GM12878 (cell line): ENCODE measurements around the gene IFT122. TPM values are rescaled to one million over a fixed set of nuclear protein-coding genes. Genes with fewer than 3 reads are reported as not detected.

ENCODE experiments used
- ATAC-seq: fragments of 200-7000 bp; cut with Tn5 transposase; 3 replicates; pipeline ENCODE4 v1.9.1; 2020; ENCODE audit warnings: mild to moderate bottlenecking, moderate library complexity
- BruUV-seq: library from RNA; stranded (reverse); fragments of 400-500 nt; replicated peaks from 2 replicates; lab custom pipeline; 2021; lab: Mats Ljungman, UMichigan
- CTCF ChIA-PET: fragments of 300-600 bp; sonication (Branson Sonifier 250); formaldehyde crosslinking; extraction: SDS; loops from one replicate; lab custom pipeline; 2021; ENCODE audit warnings: inconsistent platforms; lab: Yijun Ruan, JAX
- POLR2A ChIA-PET: fragments of 350-600 bp; formaldehyde crosslinking; extraction: SDS; loops from one replicate; lab custom pipeline; 2021; ENCODE audit warnings: inconsistent platforms; lab: Charles Lee
- RAD21 ChIA-PET: fragments of 300-600 bp; sonication (Branson Sonifier 250); formaldehyde crosslinking; loops from one replicate; lab custom pipeline; 2023; ENCODE audit warnings: antibody characterized with exemption; ENCODE audit not compliant: unreplicated experiment; lab: Charles Lee
- SMC1A ChIA-PET: fragments of 300-600 bp; sonication (Branson Sonifier 250); formaldehyde crosslinking; loops from one replicate; lab custom pipeline; 2023; ENCODE audit not compliant: unreplicated experiment, uncharacterized antibody; lab: Charles Lee
- DNase-seq: peaks from one replicate; pipeline ENCODE4 v3.0.0-alpha.2; 2011; ENCODE audit warnings: low read depth, low spot score
- FAIRE-seq: peaks from 3 replicates; lab custom pipeline; 2011; peaks lifted over from hg19 to GRCh38; lab: Jason Lieb, UNC
- H2AFZ ChIP-seq: 2 replicates; pipeline ENCODE4 v1.6.0; 2011; ENCODE audit warnings: low read depth, low read length, control low read depth; ENCODE audit not compliant: control insufficient read depth
- H3K27ac ChIP-seq: 2 replicates; pipeline ENCODE4 v1.5.1; 2011; ENCODE audit warnings: control low read depth; ENCODE audit not compliant: control insufficient read depth, insufficient read depth
- H3K27me3 ChIP-seq, 2 experiments: replicated peaks in 1 of 2; 2 replicates each; pipeline versions ENCODE4 v1.6.0 to v1.6.1; 2011; ENCODE audit warnings: low read length in 1 of 2; ENCODE audit not compliant: control insufficient read depth in 2 of 2, insufficient read depth in 2 of 2
- H3K36me3 ChIP-seq, 2 experiments: 2 replicates each; pipeline ENCODE4 v1.5.1; 2011; ENCODE audit warnings: low read length in 1 of 2; ENCODE audit not compliant: control insufficient read depth in 2 of 2, insufficient read depth in 2 of 2
- H3K4me1 ChIP-seq: 2 replicates; pipeline ENCODE4 v1.6.1; 2011; ENCODE audit warnings: mild to moderate bottlenecking, low read length, moderate library complexity, mixed read lengths; ENCODE audit not compliant: control insufficient read depth, insufficient read depth
- H3K4me2 ChIP-seq: 2 replicates; pipeline ENCODE4 v1.6.0; 2011; ENCODE audit warnings: control low read depth; ENCODE audit not compliant: control insufficient read depth, insufficient read depth
- H3K4me3 ChIP-seq: fragments of 200-600 bp; sonication (generic); 2 replicates; pipeline ENCODE4 v1.5.1; 2016
- H3K79me2 ChIP-seq: 2 replicates; pipeline ENCODE4 v1.6.0; 2011; ENCODE audit warnings: low read length; ENCODE audit not compliant: control insufficient read depth, insufficient read depth
- H3K9ac ChIP-seq: 2 replicates; pipeline ENCODE4 v1.8.0; 2011; ENCODE audit warnings: low read length, control low read depth, mixed read lengths; ENCODE audit not compliant: control insufficient read depth, insufficient read depth
- H3K9me3 ChIP-seq: replicated peaks from 3 replicates; pipeline ENCODE4 v1.5.1; 2011; ENCODE audit warnings: mild to moderate bottlenecking, low read length; ENCODE audit not compliant: control insufficient read depth, insufficient read depth
- H4K20me1 ChIP-seq: 2 replicates; pipeline ENCODE4 v1.6.0; 2011; ENCODE audit not compliant: control insufficient read depth, insufficient read depth
- ASH2L ChIP-seq: fragments of 300-600, 200-600 bp; sonication (generic); IDR thresholded peaks from 2 replicates; pipeline ENCODE4 v1.6.1; 2017; ENCODE audit warnings: low read depth, mild to moderate bottlenecking, borderline replicate concordance
- BHLHE40 ChIP-seq, 2 experiments: fragments of 450-650 bp in 1 of 2; IDR thresholded peaks; 2 replicates each; pipeline ENCODE4 v1.6.1; 2011 to 2017; ENCODE audit warnings: low read depth in 2 of 2, borderline replicate concordance in 1 of 2, improper control_type of control experiment in 1 of 2, low read length in 1 of 2, mild to moderate bottlenecking in 1 of 2
- DPF2 ChIP-seq: fragments of 450-650 bp; IDR thresholded peaks from 2 replicates; pipeline ENCODE4 v1.6.1; 2017; ENCODE audit warnings: mild to moderate bottlenecking
- FOXM1 ChIP-seq: IDR thresholded peaks from 2 replicates; pipeline ENCODE4 v1.6.1; 2012; ENCODE audit warnings: low read depth, mild to moderate bottlenecking, inconsistent platforms, low read length, moderate library complexity
- HDAC2 ChIP-seq: fragments of 200-600 bp; sonication (generic); IDR thresholded peaks from 2 replicates; pipeline ENCODE4 v1.6.1; 2017
- KAT2A ChIP-seq: conservative IDR thresholded peaks from 2 replicates; pipeline ENCODE4 v1.6.1; 2011; ENCODE audit warnings: low read depth, low read length; ENCODE audit not compliant: control insufficient read depth
- MEF2B ChIP-seq: fragments of 450-650 bp; IDR thresholded peaks from 2 replicates; pipeline ENCODE4 v1.6.1; 2018; ENCODE audit warnings: mild to moderate bottlenecking, moderate library complexity; ENCODE audit not compliant: partially characterized antibody, poor library complexity, severe bottlenecking
- NFYA ChIP-seq: IDR thresholded peaks from 2 replicates; pipeline ENCODE4 v1.6.1; 2011; ENCODE audit warnings: low read depth, mild to moderate bottlenecking, low read length, improper control_type of control experiment, borderline replicate concordance
- POU2F2 ChIP-seq: IDR thresholded peaks from 3 replicates; pipeline ENCODE4 v1.6.1; 2011; ENCODE audit warnings: low read depth, mild to moderate bottlenecking, low read length, borderline replicate concordance
- RAD21 ChIP-seq: IDR thresholded peaks from 2 replicates; pipeline ENCODE4 v1.6.1; 2011; ENCODE audit warnings: mild to moderate bottlenecking, low read depth, low read length, moderate library complexity; ENCODE audit not compliant: insufficient read depth
- SMC3 ChIP-seq: IDR thresholded peaks from 2 replicates; pipeline ENCODE4 v1.6.1; 2011; ENCODE audit warnings: low read length, improper control_type of control experiment, borderline replicate concordance
- SUPT20H ChIP-seq: IDR thresholded peaks from 2 replicates; pipeline ENCODE4 v1.6.1; 2011; ENCODE audit warnings: low read depth, mild to moderate bottlenecking, low read length, moderate library complexity, borderline replicate concordance; ENCODE audit not compliant: control insufficient read depth
- TBL1XR1 ChIP-seq: IDR thresholded peaks from 2 replicates; pipeline ENCODE4 v1.6.1; 2012; ENCODE audit warnings: low read depth, low read length, improper control_type of control experiment
- ZBED1 ChIP-seq: IDR thresholded peaks from 2 replicates; pipeline ENCODE4 v1.6.1; 2016; ENCODE audit warnings: borderline replicate concordance
- ZBTB33 ChIP-seq: fragments of 450-650 bp; IDR thresholded peaks from 2 replicates; pipeline ENCODE4 v1.6.1; 2017; ENCODE audit warnings: mild to moderate bottlenecking
- ZNF384 ChIP-seq: IDR thresholded peaks from 2 replicates; pipeline ENCODE4 v1.6.1; 2012; ENCODE audit warnings: low read depth, mild to moderate bottlenecking, low read length, improper control_type of control experiment, borderline replicate concordance
- ZNF622 ChIP-seq: fragments of 450-650 bp; IDR thresholded peaks from 2 replicates; pipeline ENCODE4 v1.6.1; 2017; ENCODE audit warnings: mild to moderate bottlenecking, inconsistent platforms
- WGBS: methylation state at CpG from one replicate; pipeline ENCODE4 v1.1.6; 2016; ENCODE audit warnings: low lambda C conversion rate; ENCODE audit not compliant: insufficient replicate concordance, insufficient coverage; ENCODE audit errors: missing lambda C conversion rate; 5-methylcytosine and 5-hydroxymethylcytosine counted together
- in situ Hi-C: fragments of 300-500 bp; cut with MboI; formaldehyde crosslinking; loops from 9 replicates; pipeline ENCODE4 v1.14.3; 2018; ENCODE audit warnings: mixed read lengths
- intact Hi-C: fragments of 100-400 bp; cut with micrococcal nuclease; formaldehyde crosslinking; loops from one replicate; pipeline ENCODE4 v1.14.2; 2022; ENCODE audit not compliant: unreplicated experiment
- polyA plus RNA-seq, 11 experiments: library from polyadenylated mRNA; depleted of rRNA in 4 of 11; unstranded in 6 of 11; stranded (reverse) in 5 of 11; fragments of >200 nt; fragmentation: Nextera tagmentation in 4 of 11; fragmentation: Illumina TruSeq in 1 of 11; extraction: Ambion mirVana in 4 of 11; extraction: Trizol in 1 of 11; gene quantifications; 1 replicate in 1 of 11; 2 replicates in 10 of 11; pipeline versions ENCODE4 v1.2.1 to v1.2.3, GENCODE V29; 2011 to 2016; ENCODE audit warnings: inconsistent platforms in 2 of 11, missing spikeins in 2 of 11, low read depth in 1 of 11
- total RNA-seq, 4 experiments: library from RNA; depleted of rRNA in 3 of 4; stranded (reverse); fragments of >200 nt in 3 of 4; fragmentation: Illumina TruSeq in 1 of 4; extraction: Trizol in 1 of 4; gene quantifications; 2 replicates each; pipeline versions ENCODE4 v1.2.1 to v1.2.3, GENCODE V29; 2013 to 2021
- TF ChIP-seq, protein P1 (sequence below): IDR thresholded peaks from 2 replicates; pipeline ENCODE4 v1.6.1; 2012; ENCODE audit warnings: low read length, inconsistent platforms

Gene IFT122
- total and polyA plus RNA-seq, 10 of the 15 experiments (the other 5 are each of a cell fraction or from before 2014, with no cell fraction given), result 1.8 to 19.2 (median 8.4) TPM

- TF ChIP-seq NFYA (no peak), SMC3 (no peak), TBL1XR1 (no peak), ZBTB33 (no peak), KAT2A (no peak), DPF2 (no peak), ZBED1 (no peak), RAD21 (no peak)
Measured at GRCh38 chr3:129473067-129473768, 33.2 kb downstream of the IFT122 start (continued).

DNA sequence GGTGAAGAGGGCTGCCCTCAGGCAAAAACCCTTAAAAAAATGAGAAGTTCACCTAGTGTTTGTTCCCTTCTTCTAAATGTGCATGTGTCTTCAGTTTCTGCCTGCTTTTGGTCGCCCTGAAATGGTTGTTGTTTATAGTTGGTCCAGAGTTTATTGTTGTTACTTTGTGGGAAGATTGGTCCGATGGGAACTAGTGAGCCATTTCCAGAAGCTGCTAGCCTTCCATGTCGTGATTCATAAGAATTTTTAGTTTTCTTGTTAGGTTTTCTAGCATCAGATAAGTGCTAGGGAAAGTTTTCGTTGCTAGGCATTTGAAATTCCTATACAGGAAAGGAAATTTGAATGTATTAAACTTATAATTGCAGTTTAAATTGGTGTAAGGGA, 33.7 kb downstream of the IFT122 start:
- H4K20me1 ChIP-seq, result no peaks in the 10 kb centered on the region
- no peaks in the 10 kb centered on the region for H3K4me1 ChIP-seq
- in situ Hi-C loops, result no loop called here
- no peaks in the 10 kb centered on the region for H3K9me3 ChIP-seq
- no peak for DNase-seq
- WGBS, result 57% methylated on average over 4 of the region's 4 CpGs
- intact Hi-C loops, result no loop called here
- no peak for FAIRE-seq
- no peaks in the 10 kb centered on the region for H3K27me3 ChIP-seq
- ATAC-seq, result no peak
- no peak overlapping the region for H3K4me3 ChIP-seq
- CTCF ChIA-PET, result interaction anchor here (0.9 kb wide), 1 partner anchor 12 kb away, joined by 4 read pairs; no protein-coding TSS in a partner anchor
- H3K27ac ChIP-seq, result no peak overlapping the region
- no peaks in the 10 kb centered on the region for H3K79me2 ChIP-seq
- RAD21 ChIA-PET, result no interaction called here
- BruUV-seq, result no TSS peak
- POLR2A ChIA-PET, result no interaction called here
- SMC1A ChIA-PET, result interaction anchor here (0.9 kb wide), 1 partner anchor 12 kb away, joined by 3 read pairs; no protein-coding TSS in a partner anchor
- H3K36me3 ChIP-seq, result peaks cover 1 to 3% of the 10 kb centered on the region in 2 experiments; a peak in 2 of 4 replicates
- no peak overlapping the region for H2AFZ ChIP-seq
- no peak overlapping the region for H3K4me2 ChIP-seq
- no peak overlapping the region for H3K9ac ChIP-seq
- TF ChIP-seq ZNF622, result no peak
- no peak for TF ChIP-seq NFYA
- TF ChIP-seq SUPT20H, result no peak
- no peak for TF ChIP-seq HDAC2
- no peak for TF ChIP-seq ZBTB33
- no peak for TF ChIP-seq FOXM1
- TF ChIP-seq ZNF384, result no peak
- TF ChIP-seq MEF2B, result no peak
- TF ChIP-seq ASH2L, result no peak
- no peak for TF ChIP-seq BHLHE40 (IDR thresholded peaks at IDR 0.05; ENCODE audit: borderline replicate concordance in 1 of 2, low read depth in 2 of 2, low read length in 1 of 2)
- no peak for TF ChIP-seq POU2F2
- TF ChIP-seq, protein P1, sequence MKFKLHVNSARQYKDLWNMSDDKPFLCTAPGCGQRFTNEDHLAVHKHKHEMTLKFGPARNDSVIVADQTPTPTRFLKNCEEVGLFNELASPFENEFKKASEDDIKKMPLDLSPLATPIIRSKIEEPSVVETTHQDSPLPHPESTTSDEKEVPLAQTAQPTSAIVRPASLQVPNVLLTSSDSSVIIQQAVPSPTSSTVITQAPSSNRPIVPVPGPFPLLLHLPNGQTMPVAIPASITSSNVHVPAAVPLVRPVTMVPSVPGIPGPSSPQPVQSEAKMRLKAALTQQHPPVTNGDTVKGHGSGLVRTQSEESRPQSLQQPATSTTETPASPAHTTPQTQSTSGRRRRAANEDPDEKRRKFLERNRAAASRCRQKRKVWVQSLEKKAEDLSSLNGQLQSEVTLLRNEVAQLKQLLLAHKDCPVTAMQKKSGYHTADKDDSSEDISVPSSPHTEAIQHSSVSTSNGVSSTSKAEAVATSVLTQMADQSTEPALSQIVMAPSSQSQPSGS, result no peak
